A549 (cell line): ENCODE data around the gene SNX25.

Source experiments
- CTCF ChIP-seq: fragments of >200 bp; sonication (Bioruptor Twin); formaldehyde crosslinking; IDR thresholded peaks from 3 replicates; pipeline ENCODE4 v1.5.1; 2016
- JUNB ChIP-seq: fragments of >200 bp; sonication (Bioruptor Twin); formaldehyde crosslinking; IDR thresholded peaks from 2 replicates; pipeline ENCODE4 v1.6.1; 2016
- MAX ChIP-seq: IDR thresholded peaks from 2 replicates; pipeline ENCODE4 v1.6.1; 2012
- POLR2A ChIP-seq: IDR thresholded peaks from 2 replicates; pipeline ENCODE4 v1.6.1; 2012; ENCODE audit warnings: mild to moderate bottlenecking, low read length
- RARB ChIP-seq: fragments of 250-450 bp; sonication (Bioruptor Pico); IDR thresholded peaks from 2 replicates; pipeline ENCODE4 v1.8.0; 2021; ENCODE audit warnings: mild to moderate bottlenecking, moderate library complexity

GRCh38 chr4:185218312-185218711 is 8.9 kb downstream of the SNX25 start:
- TF ChIP-seq CTCF (no peak), MAX (no peak), RARB (CRISPR knock-in tag) (no peak), POLR2A (no peak), JUNB (no peak)
